KBM-7 (cell line): Measurements from ENCODE around the gene ACTR1B.
A peak's percentile ranks its signal among the peaks of the same experiment; 100 is the strongest.
"Not testable (repeated sequence)": the region's sequence is repeated elsewhere in the genome, so short reads cannot be mapped to it uniquely, and the experiment has no call there.

ENCODE experiments used
- DNase-seq: peaks from one replicate; pipeline ENCODE4 v3.0.0-alpha.2; 2015
- in situ Hi-C: fragments of 300-500 bp; cut with MboI; formaldehyde crosslinking; loops from 2 replicates; pipeline ENCODE4 v1.14.3; 2020; ENCODE audit warnings: low sequenced_read_pairs, low pct_unique_long_range_greater_than_20kb, mixed read lengths

Gene ACTR1B

DNA sequence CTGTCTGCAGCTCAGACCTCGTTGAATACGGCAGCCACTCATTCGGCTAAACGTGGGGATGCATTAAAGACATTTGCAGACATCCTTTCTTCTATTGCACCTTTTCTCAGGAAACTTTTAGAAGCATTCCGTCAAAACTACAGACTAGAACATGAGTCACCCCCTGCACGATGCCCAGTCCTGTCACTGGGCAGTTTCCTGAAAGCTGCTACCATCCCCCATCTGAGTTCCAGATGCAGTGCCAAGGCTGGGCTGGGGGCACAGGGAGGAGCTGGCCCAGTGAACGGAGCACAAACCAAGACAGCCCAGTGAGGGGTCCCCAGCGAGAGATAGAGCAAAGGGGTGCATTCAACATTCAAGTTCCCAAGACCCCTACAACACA is 37.8 kb downstream of the ACTR1B start:
- DNase-seq, in situ Hi-C loops: not testable (repeated sequence)

DNA sequence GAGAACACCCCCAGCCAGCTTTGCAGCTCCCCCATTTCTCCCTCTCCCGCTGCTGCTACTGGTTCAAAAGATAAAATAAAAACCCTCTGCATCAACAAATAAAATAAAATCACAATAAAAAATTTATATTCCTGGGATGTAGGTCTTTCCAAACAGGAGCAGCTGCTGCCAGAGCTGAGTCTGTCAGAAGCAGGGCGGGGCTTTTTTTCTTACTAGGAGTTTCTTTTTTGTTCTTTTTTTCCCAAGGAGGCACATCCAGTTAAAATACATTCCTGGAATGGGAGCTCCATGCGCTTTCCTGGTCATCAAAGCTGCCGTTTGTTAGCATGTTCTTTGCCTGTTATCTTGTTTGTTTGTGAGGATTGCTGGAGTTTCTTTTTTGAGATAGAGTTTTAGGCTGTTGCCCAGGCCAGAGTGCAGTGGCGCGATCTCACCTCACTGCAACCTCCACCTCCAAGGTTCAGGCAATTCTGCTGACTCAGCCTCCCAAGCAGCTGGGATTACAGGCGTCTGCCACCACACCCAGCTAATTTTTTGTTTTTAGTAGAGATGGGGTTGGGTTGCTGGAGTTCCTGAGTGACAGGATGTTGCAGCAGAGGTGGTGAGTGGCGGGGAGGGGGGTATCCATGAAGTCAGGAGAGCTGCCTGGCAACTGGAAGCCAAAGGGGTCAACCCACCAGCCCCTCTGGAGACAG is 38.3 kb downstream of the ACTR1B start:
- in situ Hi-C loops, DNase-seq: not testable (repeated sequence)

DNA sequence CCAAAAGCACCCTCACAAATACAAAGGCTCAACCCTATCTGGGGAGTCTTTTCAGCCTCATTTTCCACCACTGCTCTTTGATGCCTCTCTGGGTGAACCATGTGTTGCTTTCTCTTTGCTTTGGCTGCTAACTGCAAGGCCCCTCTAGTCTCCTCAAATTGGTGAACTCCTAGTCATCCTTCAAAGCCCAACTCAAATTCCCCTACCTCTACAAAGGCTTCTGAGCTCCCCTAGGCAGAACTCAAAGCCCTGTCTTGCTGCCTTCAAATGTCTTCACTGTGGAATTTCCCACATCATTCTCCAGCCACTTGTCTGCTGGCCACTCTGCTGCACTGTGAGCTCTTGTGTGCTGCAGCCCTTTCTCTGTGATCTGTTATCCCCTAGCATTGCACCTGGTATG is 40.9 kb downstream of the ACTR1B start:
- DNase-seq, in situ Hi-C loops: not testable (repeated sequence)

DNA sequence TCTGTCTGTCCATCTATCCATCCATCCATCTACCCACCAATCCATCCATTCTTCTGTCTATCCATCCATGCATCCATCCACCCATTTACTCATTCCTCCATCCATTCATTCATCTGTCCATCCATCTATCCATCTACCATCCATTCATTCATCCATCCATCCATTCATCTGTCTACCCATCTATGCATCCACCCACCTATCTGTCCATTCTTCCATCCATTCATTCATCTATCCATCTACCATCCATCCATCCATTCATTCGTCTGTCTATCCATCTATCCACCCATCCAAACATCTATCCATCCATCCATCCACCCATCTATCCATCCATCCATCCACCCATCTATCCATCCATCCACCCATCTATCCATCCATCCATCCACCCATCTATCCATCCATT is 43.4 kb downstream of the ACTR1B start:
- DNase-seq, in situ Hi-C loops: not testable (repeated sequence)

DNA sequence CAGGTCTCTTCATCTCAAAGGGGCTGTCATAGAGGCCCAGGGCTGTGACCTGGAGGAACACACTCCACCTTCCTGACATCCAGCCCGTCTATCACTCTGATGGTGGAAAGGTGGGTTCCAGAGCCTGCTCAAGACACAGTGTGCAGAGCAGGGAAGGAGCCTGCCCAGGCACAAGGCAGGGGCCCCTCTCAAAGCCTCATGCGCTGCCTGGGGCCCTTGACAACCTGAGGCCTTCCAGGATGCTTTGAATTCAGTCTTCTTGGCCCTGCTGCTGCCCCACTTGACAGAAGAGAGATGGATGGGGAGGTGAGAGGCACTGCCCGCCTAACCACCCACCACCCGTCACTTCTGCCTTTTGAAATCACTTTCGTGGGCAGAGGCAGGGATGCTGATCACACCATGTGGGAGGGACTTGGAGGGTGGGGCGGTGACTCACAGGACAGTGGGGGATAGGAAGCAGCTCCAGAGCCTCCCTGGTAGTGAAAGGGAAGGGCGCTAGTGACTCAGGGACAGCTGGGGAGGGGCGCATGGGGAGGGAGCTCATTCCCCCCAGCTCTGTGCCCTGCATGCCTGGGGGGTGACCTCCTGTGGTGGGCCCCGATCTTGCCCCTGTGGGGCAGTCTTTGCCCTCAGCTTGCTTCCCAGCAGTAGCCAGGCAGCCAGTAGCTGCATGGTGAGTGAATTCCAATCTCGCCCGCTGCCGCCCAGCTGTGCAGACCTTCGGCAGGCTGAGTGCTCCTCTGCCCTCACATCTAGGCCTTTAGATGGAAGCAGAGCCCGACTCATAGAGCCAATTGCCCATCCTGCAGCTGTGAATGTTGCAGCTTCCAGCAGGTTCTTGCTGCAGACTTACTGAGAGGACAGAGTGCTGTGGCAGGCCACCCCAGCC is 44.7 kb downstream of the ACTR1B start:
- DNase-seq: peak; percentile 3
- in situ Hi-C loops: not testable (repeated sequence)

DNA sequence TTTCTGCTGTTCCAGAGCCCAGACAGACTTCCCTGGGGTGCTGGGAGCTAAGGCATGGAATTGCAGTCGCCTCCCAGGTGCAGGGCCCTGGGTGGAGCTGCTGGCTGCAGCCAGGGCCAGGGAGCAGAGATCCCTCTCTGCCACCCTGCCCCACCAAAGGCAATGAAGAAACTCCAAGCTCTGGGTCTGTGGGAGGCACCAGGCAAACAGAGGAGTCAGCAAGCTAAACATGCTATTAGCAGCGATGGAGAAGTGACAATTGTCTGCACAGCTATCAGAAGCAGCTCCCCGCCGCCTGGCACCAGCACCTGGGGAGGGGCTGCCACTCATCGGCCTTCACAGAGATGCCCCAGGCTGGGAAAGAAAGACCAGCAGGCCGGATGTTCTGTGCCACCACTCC is 45.9 kb downstream of the ACTR1B start:
- no peak for DNase-seq
- in situ Hi-C loops: no loop called here

DNA sequence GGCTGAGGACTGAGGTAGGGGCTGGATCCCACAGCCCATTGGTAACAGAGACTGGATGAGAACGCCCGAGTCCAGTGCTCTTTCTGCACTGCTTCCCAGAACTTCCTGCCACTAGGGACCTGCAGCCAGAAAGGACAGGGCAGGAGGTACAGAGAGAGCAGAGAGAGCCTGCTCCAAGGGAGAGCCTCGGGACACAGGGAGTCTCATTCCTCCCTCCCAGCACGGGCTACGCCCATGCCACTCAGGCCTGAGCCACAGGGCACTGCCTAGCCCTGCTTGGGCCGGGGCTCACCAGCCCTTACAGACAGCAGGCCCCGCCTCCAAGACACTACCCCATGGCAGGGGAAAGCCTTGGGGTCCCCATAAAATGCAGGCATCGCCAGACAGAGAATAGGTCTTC is 48.1 kb downstream of the ACTR1B start:
- DNase-seq, in situ Hi-C loops: not testable (repeated sequence)

DNA sequence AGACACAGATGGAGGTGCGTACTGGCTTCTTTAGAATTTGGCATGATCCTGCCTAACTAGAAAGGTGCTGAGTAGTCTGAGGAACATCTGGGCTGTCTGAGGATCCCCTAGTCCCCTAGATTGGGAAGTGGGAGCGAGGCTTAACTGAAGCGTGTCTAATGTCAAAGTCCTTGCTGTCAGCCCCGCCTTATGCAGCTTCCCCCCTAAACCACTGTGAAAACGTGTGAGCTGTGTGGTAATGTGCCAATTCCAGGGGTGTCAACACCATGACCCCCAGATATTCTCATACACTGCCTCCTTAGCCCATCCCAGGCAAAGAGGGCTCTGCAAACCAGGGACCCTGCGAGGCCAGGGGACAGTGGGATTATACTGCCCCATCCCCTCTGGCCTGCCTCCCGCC is 51.9 kb downstream of the ACTR1B start:
- DNase-seq, in situ Hi-C loops: not testable (repeated sequence)

DNA sequence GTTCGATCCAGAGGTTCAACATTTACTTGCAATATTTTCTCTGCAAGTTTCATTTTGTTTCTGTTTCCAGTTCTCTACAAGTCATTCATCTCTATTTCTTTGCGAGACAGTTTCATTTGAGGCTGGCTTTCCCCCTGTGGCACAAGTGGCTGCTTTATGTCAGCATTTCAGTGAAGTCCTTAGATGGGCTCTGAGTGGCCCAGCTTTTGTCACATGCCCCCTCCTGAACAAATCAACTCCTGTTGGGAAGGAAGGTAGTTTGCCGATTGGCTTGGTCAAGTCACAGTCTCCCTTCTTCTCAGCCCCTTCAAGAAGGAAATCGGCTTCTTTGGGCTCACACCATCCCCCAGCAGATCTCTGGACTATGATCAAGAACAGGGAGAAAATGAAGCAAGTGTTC is 55.1 kb downstream of the ACTR1B start:
- DNase-seq, in situ Hi-C loops: not testable (repeated sequence)
